M059J (cell line): ENCODE measurements around the gene ARL2. TPM values are rescaled to one million over a fixed set of nuclear protein-coding genes. Genes with fewer than 3 reads are reported as not detected.
"Not testable (repeated sequence)": the region's sequence is repeated elsewhere in the genome, so short reads cannot be mapped to it uniquely, and the experiment has no call there.

Experiments
- DNase-seq: peaks from one replicate; pipeline ENCODE4 v3.0.0-alpha.2; 2012; ENCODE audit warnings: low read depth
- total RNA-seq: library from RNA; depleted of rRNA; stranded (reverse); fragments of >200 nt; shearing (Covaris generic); gene quantifications from 2 replicates; pipeline ENCODE4 v1.2.3, GENCODE V29; 2014; rRNA removed

ARL2 gene
- total RNA-seq, result 137 and 169 TPM in 2 replicates

- DNase-seq, result peak; percentile 85
These were observed at the start of gene ARL2 for GRCh38 chr11:65013888-65014725. Gene ARL2, plus strand, starts transcription at chr11:65014160. Its CDS starts 48 bp downstream, at chr11:65014208.

GRCh38 chr11:64967375-64967774, 46.6 kb upstream of the ARL2 start:
- no peak for DNase-seq

- DNase-seq, result no peak
These were observed 44.8 kb upstream of the ARL2 start for GRCh38 chr11:64969209-64969608.

- peak; percentile 37 for DNase-seq
These were observed 43.2 kb upstream of the ARL2 start for GRCh38 chr11:64970731-64971151.

- DNase-seq, result no peak
These were observed 42.3 kb upstream of the ARL2 start, which contains the start of gene MAJIN for GRCh38 chr11:64971421-64972233. Gene MAJIN, minus strand, starts transcription at chr11:64972108. Its CDS starts 12,703 bp downstream, at chr11:64959405.

GRCh38 chr11:64974124-64974523, 39.8 kb upstream of the ARL2 start:
- DNase-seq, result no peak

- DNase-seq, result no peak
These were observed 37.3 kb upstream of the ARL2 start for GRCh38 chr11:64976651-64977050.

- DNase-seq, result not testable (repeated sequence)
These were observed 30.6 kb upstream of the ARL2 start for GRCh38 chr11:64983339-64983738.

GRCh38 chr11:64987998-64988854, 25.7 kb upstream of the ARL2 start:
- DNase-seq, result no peak

GRCh38 chr11:64989416-64989815, 24.5 kb upstream of the ARL2 start:
- DNase-seq, result no peak

- DNase-seq, result peak; percentile 26
These were observed 23.6 kb upstream of the ARL2 start for GRCh38 chr11:64990222-64990923.

GRCh38 chr11:64994318-64994717, 19.6 kb upstream of the ARL2 start:
- no peak for DNase-seq

- no peak for DNase-seq
These were observed 17.6 kb upstream of the ARL2 start for GRCh38 chr11:64996327-64996709.

- peak; percentile 91 for DNase-seq
These were observed 17.1 kb upstream of the ARL2 start, which contains the start of gene BATF2 for GRCh38 chr11:64996710-64997380. Gene BATF2, minus strand, starts transcription at chr11:64996971. Its CDS starts 57 bp downstream, at chr11:64996914.

GRCh38 chr11:64998141-64998540, 15.8 kb upstream of the ARL2 start:
- peak; percentile 11 for DNase-seq

GRCh38 chr11:64998690-64999431, 15.1 kb upstream of the ARL2 start:
- no peak for DNase-seq

- DNase-seq, result no peak
These were observed 14.5 kb upstream of the ARL2 start for GRCh38 chr11:64999478-64999877.

GRCh38 chr11:65002706-65003105, 11.3 kb upstream of the ARL2 start:
- DNase-seq, result no peak

GRCh38 chr11:65003282-65003681, 10.7 kb upstream of the ARL2 start:
- peak; percentile 42 for DNase-seq

GRCh38 chr11:65003968-65004367, 10.0 kb upstream of the ARL2 start:
- DNase-seq, result not testable (repeated sequence)
